Vagina (tissue), 2 donors: ENCODE data around the gene TMEM19.

ENCODE experiments used
- POLR2A ChIP-seq, 2 donors: fragments of 450-650 bp; IDR thresholded peaks; one replicate each; pipeline ENCODE4 v1.6.1; 2017; ENCODE audit warnings: antibody characterized with exemption in 2 of 2, mild to moderate bottlenecking in 2 of 2, moderate library complexity in 2 of 2
- POLR2AphosphoS5 ChIP-seq, 2 donors: sonication (generic); formaldehyde crosslinking; IDR thresholded peaks; one replicate each; pipeline ENCODE4 v1.9.0; 2017; ENCODE audit warnings: antibody characterized with exemption in 2 of 2, mild to moderate bottlenecking in 2 of 2, low read depth in 1 of 2; ENCODE audit not compliant: insufficient read depth in 1 of 2
- TF ChIP-seq, protein P1 (sequence below), 3 experiments: fragments of 450-650 bp in 2 of 3; fragments of 200-600 bp in 1 of 3; sonication (generic) in 1 of 3; IDR thresholded peaks; one replicate each; pipeline ENCODE4 v1.5.1; 2017 to 2019; ENCODE audit warnings: antibody characterized with exemption in 3 of 3, mild to moderate bottlenecking in 2 of 3, moderate library complexity in 2 of 3

DNA sequence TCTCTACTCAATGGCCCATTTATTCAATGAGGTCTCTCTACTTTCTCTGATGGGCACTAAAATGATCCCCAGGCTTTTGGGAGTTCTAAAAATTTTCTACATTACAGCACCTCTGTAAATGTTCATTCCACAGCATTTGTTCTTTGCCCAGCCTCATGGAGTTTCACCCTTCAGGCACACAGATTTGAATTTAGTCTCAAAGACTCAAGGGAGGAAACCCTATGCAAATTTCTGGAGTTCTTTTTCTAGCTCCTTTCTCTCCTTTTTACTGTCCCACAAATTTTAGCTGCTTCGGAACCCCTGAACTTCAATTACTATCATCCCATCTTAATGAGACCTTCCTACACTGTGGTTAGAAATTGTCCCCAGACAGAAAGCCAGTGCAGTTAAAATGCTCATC is 51.3 kb downstream of the TMEM19 start:
- TF ChIP-seq, protein P1, sequence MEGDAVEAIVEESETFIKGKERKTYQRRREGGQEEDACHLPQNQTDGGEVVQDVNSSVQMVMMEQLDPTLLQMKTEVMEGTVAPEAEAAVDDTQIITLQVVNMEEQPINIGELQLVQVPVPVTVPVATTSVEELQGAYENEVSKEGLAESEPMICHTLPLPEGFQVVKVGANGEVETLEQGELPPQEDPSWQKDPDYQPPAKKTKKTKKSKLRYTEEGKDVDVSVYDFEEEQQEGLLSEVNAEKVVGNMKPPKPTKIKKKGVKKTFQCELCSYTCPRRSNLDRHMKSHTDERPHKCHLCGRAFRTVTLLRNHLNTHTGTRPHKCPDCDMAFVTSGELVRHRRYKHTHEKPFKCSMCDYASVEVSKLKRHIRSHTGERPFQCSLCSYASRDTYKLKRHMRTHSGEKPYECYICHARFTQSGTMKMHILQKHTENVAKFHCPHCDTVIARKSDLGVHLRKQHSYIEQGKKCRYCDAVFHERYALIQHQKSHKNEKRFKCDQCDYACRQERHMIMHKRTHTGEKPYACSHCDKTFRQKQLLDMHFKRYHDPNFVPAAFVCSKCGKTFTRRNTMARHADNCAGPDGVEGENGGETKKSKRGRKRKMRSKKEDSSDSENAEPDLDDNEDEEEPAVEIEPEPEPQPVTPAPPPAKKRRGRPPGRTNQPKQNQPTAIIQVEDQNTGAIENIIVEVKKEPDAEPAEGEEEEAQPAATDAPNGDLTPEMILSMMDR (IDR thresholded peaks at IDR 0.05), result no peak
- no peak for TF ChIP-seq POLR2A (IDR thresholded peaks at IDR 0.05)
- no peak for TF ChIP-seq POLR2AphosphoS5 (IDR thresholded peaks at IDR 0.05; ENCODE audit: insufficient read depth in 1 of 2, low read depth in 1 of 2)
